K562 (cell line): ENCODE data around the gene VEGFA. TPM values are rescaled to one million over a fixed set of nuclear protein-coding genes. Genes with fewer than 3 reads are reported as not detected.

Experiments used
- ATAC-seq: fragments of 200-7000 bp; cut with Tn5 transposase; 3 replicates; pipeline ENCODE4 v1.9.1; 2020; ENCODE audit warnings: moderate library complexity
- BruUV-seq: library from RNA; stranded (reverse); fragments of 400-500 nt; replicated peaks from 2 replicates; lab custom pipeline; 2021; lab: Mats Ljungman, UMichigan
- CTCF ChIA-PET: fragments of 300-600 bp; formaldehyde crosslinking; extraction: SDS; loops from one replicate; lab custom pipeline; 2021; ENCODE audit warnings: low intra/inter-chr PET ratio; lab: Yijun Ruan, JAX
- POLR2A ChIA-PET: fragments of 300-600, 350-650 bp; sonication (Branson Sonifier 250); formaldehyde crosslinking; extraction: SDS; loops from one replicate; lab custom pipeline; 2021; ENCODE audit warnings: antibody characterized with exemption, inconsistent platforms; lab: Yijun Ruan, JAX
- DNase-seq, 4 experiments: peaks; one replicate each; pipeline versions ENCODE4 v3.0.0 to v3.0.0-alpha.2; 2011 to 2018; ENCODE audit warnings: low spot score in 3 of 4, mixed read lengths in 3 of 4; ENCODE audit errors: extremely low read depth in 1 of 4
- FAIRE-seq: peaks from 2 replicates; lab custom pipeline; 2011; peaks lifted over from hg19 to GRCh38; lab: Jason Lieb, UNC
- H2AFZ ChIP-seq: 2 replicates; pipeline ENCODE4 v1.6.0; 2011; ENCODE audit warnings: low read depth, low read length, control low read depth, inconsistent platforms
- H3K27ac ChIP-seq: fragments of 200-600 bp; 3 replicates; pipeline ENCODE4 v1.8.0; 2011; ENCODE audit warnings: low read depth, mild to moderate bottlenecking, control low read depth, inconsistent platforms, low read length, moderate library complexity, mixed read lengths; ENCODE audit errors: extremely low read depth
- H3K27me3 ChIP-seq, 2 experiments: fragments of 300-600 bp in 1 of 2; 2 replicates in 1 of 2; 3 replicates in 1 of 2; pipeline versions ENCODE4 v1.6.0 to v1.8.0; 2011; ENCODE audit warnings: inconsistent platforms in 2 of 2, low read length in 2 of 2, mild to moderate bottlenecking in 1 of 2, mixed read lengths in 1 of 2, moderate library complexity in 1 of 2; ENCODE audit not compliant: control insufficient read depth in 2 of 2, insufficient read depth in 2 of 2
- H3K36me3 ChIP-seq: fragments of 300-600 bp; 3 replicates; pipeline ENCODE4 v1.8.0; 2011; ENCODE audit warnings: mild to moderate bottlenecking, low read length, inconsistent platforms; ENCODE audit not compliant: control insufficient read depth, insufficient read depth
- H3K4me1 ChIP-seq, 2 experiments: fragments of 200-600 bp in 1 of 2; replicated peaks in 1 of 2; 2 replicates in 1 of 2; 3 replicates in 1 of 2; pipeline versions ENCODE4 v1.5.1 to v1.8.0; 2011; ENCODE audit warnings: inconsistent platforms in 2 of 2, low read length in 2 of 2, mild to moderate bottlenecking in 1 of 2, mixed read lengths in 1 of 2, moderate library complexity in 1 of 2; ENCODE audit not compliant: control insufficient read depth in 2 of 2, insufficient read depth in 2 of 2
- H3K4me2 ChIP-seq: 2 replicates; pipeline ENCODE4 v1.6.1; 2011; ENCODE audit warnings: low read length, control low read depth, inconsistent platforms, mixed read lengths; ENCODE audit not compliant: insufficient read depth
- H3K4me3 ChIP-seq: fragments of 200-600 bp; sonication (generic), shearing (Covaris generic); 2 replicates; pipeline ENCODE4 v1.5.1; 2016; ENCODE audit warnings: control low read depth, inconsistent platforms
- H3K79me2 ChIP-seq: fragments of 200-600 bp; 3 replicates; pipeline ENCODE4 v1.8.0; 2011; ENCODE audit warnings: low read length, inconsistent platforms; ENCODE audit not compliant: control insufficient read depth, insufficient read depth
- H3K9ac ChIP-seq, 2 experiments: 2 replicates each; pipeline versions ENCODE4 v1.6.0 to v1.6.1; 2011; ENCODE audit warnings: low read depth in 2 of 2, low read length in 2 of 2, control low read depth in 1 of 2, inconsistent platforms in 1 of 2, mild to moderate bottlenecking in 1 of 2, mixed read lengths in 1 of 2; ENCODE audit not compliant: insufficient read depth in 1 of 2
- H3K9me1 ChIP-seq: one replicate; pipeline ENCODE4 v1.6.0; 2011; ENCODE audit warnings: inconsistent platforms, mild to moderate bottlenecking, low read length, moderate library complexity; ENCODE audit not compliant: control insufficient read depth, insufficient read depth
- H3K9me3 ChIP-seq: replicated peaks from 2 replicates; pipeline ENCODE4 v1.5.1; 2011; ENCODE audit warnings: low read depth, low read length, inconsistent platforms; ENCODE audit not compliant: control insufficient read depth, insufficient read depth
- H4K20me1 ChIP-seq: replicated peaks from 2 replicates; pipeline ENCODE4 v1.6.1; 2011; ENCODE audit warnings: low read length, inconsistent platforms, mixed read lengths; ENCODE audit not compliant: control insufficient read depth, insufficient read depth
- BCOR ChIP-seq: fragments of 450-650 bp; IDR thresholded peaks from 2 replicates; pipeline ENCODE4 v1.6.1; 2016
- CHD4 ChIP-seq: fragments of 200-600 bp; sonication (generic); IDR thresholded peaks from 3 replicates; pipeline ENCODE4 v1.6.1; 2012; ENCODE audit warnings: low read depth, mild to moderate bottlenecking, mixed read lengths, low read length, inconsistent platforms; ENCODE audit not compliant: insufficient read depth, insufficient replicate concordance, poor library complexity, severe bottlenecking
- ELF1 ChIP-seq: fragments of 200-800 bp; sonication (Bioruptor generic); IDR thresholded peaks from 2 replicates; pipeline ENCODE4 v1.6.1; 2016; ENCODE audit warnings: missing genetic modification characterization, missing compliant biosample characterization
- HDAC1 ChIP-seq, 2 experiments: fragments of 450-650 bp; IDR thresholded peaks; 2 replicates each; pipeline ENCODE4 v1.6.1; 2016 to 2017; ENCODE audit warnings: inconsistent platforms in 1 of 2, mild to moderate bottlenecking in 1 of 2, moderate library complexity in 1 of 2
- HDAC2 ChIP-seq: fragments of 450-650 bp; IDR thresholded peaks from 2 replicates; pipeline ENCODE4 v1.6.1; 2016; ENCODE audit warnings: mild to moderate bottlenecking
- HNRNPLL ChIP-seq: fragments of 200-400 bp; formaldehyde crosslinking; IDR thresholded peaks from 2 replicates; pipeline ENCODE4 v1.6.1; 2017; ENCODE audit warnings: low read length, low read depth, mild to moderate bottlenecking; ENCODE audit not compliant: poor library complexity, severe bottlenecking
- HNRNPUL1 ChIP-seq: fragments of 200-400 bp; formaldehyde crosslinking; IDR thresholded peaks from 2 replicates; pipeline ENCODE4 v1.6.1; 2017; ENCODE audit warnings: low read length
- IRF2 ChIP-seq: sonication (generic); formaldehyde crosslinking; IDR thresholded peaks from 2 replicates; pipeline ENCODE4 v1.8.1; 2022; ENCODE audit warnings: mild to moderate bottlenecking, missing genetic modification reagents
- KLF6 ChIP-seq: fragments of 250-450 bp; sonication (Bioruptor Pico); IDR thresholded peaks from 2 replicates; pipeline ENCODE4 v1.4.0; 2020; ENCODE audit warnings: mild to moderate bottlenecking, moderate library complexity, borderline replicate concordance
- POLR2AphosphoS2 ChIP-seq: IDR thresholded peaks from 2 replicates; pipeline ENCODE4 v1.6.1; 2012; ENCODE audit warnings: low read length, improper control_type of control experiment
- SAFB ChIP-seq: fragments of 200-400 bp; formaldehyde crosslinking; IDR thresholded peaks from 2 replicates; pipeline ENCODE4 v1.6.1; 2017; ENCODE audit warnings: low read depth, low read length, borderline replicate concordance
- SMARCE1 ChIP-seq: fragments of 450-650 bp; IDR thresholded peaks from 2 replicates; pipeline ENCODE4 v1.7.1; 2016; ENCODE audit warnings: mild to moderate bottlenecking
- SMC3 ChIP-seq: conservative IDR thresholded peaks from 2 replicates; pipeline ENCODE4 v1.6.1; 2011; ENCODE audit warnings: low read depth, low read length, improper control_type of control experiment; ENCODE audit not compliant: insufficient read depth
- SNAPC5 ChIP-seq: fragments of 250-450 bp; sonication (Bioruptor Pico); IDR thresholded peaks from 2 replicates; pipeline ENCODE4 v1.8.0; 2021; ENCODE audit warnings: moderate library complexity, mild to moderate bottlenecking, inconsistent platforms
- TAF9B ChIP-seq: fragments of 450-650 bp; IDR thresholded peaks from 2 replicates; pipeline ENCODE4 v1.6.1; 2018; ENCODE audit warnings: mild to moderate bottlenecking; ENCODE audit not compliant: partially characterized antibody
- ZBED1 ChIP-seq: IDR thresholded peaks from 2 replicates; pipeline ENCODE4 v1.6.1; 2014
- ZFX ChIP-seq: sonication (generic); formaldehyde crosslinking; IDR thresholded peaks from 2 replicates; pipeline ENCODE4 v1.8.0; 2022; ENCODE audit warnings: mild to moderate bottlenecking, missing genetic modification reagents, moderate library complexity
- ZNF408 ChIP-seq: fragments of 250-450 bp; sonication (Bioruptor Pico); IDR thresholded peaks from 2 replicates; pipeline ENCODE4 v1.4.0; 2020; ENCODE audit warnings: low read depth, mild to moderate bottlenecking, moderate library complexity
- ZNF696 ChIP-seq: fragments of 250-450 bp; sonication (Bioruptor Pico); conservative IDR thresholded peaks from 2 replicates; pipeline ENCODE4 v1.4.0; 2020; ENCODE audit warnings: mild to moderate bottlenecking, moderate library complexity
- WGBS: fragments of 100-300 bp; shearing (Covaris generic); methylation state at CpG from one replicate; pipeline ENCODE4 v1.1.6; 2016; ENCODE audit warnings: low coverage, mixed read lengths; ENCODE audit not compliant: insufficient coverage; ENCODE audit errors: missing lambda C conversion rate; 5-methylcytosine and 5-hydroxymethylcytosine counted together
- in situ Hi-C: fragments of 300-500 bp; cut with MboI; formaldehyde crosslinking; loops from 4 replicates; pipeline ENCODE4 v1.15.0; 2018; ENCODE audit warnings: inconsistent platforms, mixed read lengths
- intact Hi-C: fragments of 100-400 bp; cut with micrococcal nuclease; formaldehyde crosslinking; loops from 2 replicates; pipeline ENCODE4 v1.14.2; 2022
- polyA plus RNA-seq, 8 experiments: library from polyadenylated mRNA; depleted of rRNA in 4 of 8; stranded (reverse) in 5 of 8; unstranded in 3 of 8; fragments of >200 nt; fragmentation: Nextera tagmentation in 2 of 8; fragmentation: Illumina TruSeq in 1 of 8; extraction: Ambion mirVana in 2 of 8; extraction: Trizol in 1 of 8; gene quantifications; 2 replicates each; pipeline versions ENCODE4 v1.2.1 to v1.2.3, GENCODE V29; 2011 to 2014; ENCODE audit warnings: inconsistent platforms in 1 of 8, missing spikeins in 1 of 8
- total RNA-seq, 7 experiments: library from RNA; depleted of rRNA in 6 of 7; stranded (reverse); fragments of >200 nt in 6 of 7; fragmentation: Illumina TruSeq in 2 of 7; extraction: Trizol in 2 of 7; gene quantifications; 2 replicates each; pipeline versions ENCODE4 v1.2.1 to v1.2.3, GENCODE V29; 2011 to 2021; ENCODE audit warnings: low replicate concordance in 1 of 7
- TF ChIP-seq, protein P1 (sequence below): fragments of 450-650 bp; IDR thresholded peaks from 2 replicates; pipeline ENCODE4 v1.6.1; 2018; ENCODE audit warnings: mild to moderate bottlenecking, low read depth; ENCODE audit not compliant: partially characterized antibody
- TF ChIP-seq, protein P2 (sequence below), 2 experiments: fragments of 450-650 bp in 1 of 2; sonication (generic) in 1 of 2; formaldehyde crosslinking in 1 of 2; IDR thresholded peaks in 1 of 2; conservative IDR thresholded peaks in 1 of 2; 2 replicates each; pipeline versions ENCODE4 v1.6.1 to v1.8.1; 2016 to 2023; ENCODE audit warnings: mild to moderate bottlenecking in 2 of 2, moderate library complexity in 2 of 2, inconsistent platforms in 1 of 2, missing genetic modification reagents in 1 of 2

The VEGFA gene
- total and polyA plus RNA-seq, 9 of the 15 experiments (the other 6 are each of a cell fraction or from before 2014, with no cell fraction given) = 14.0 to 271 (median 124) TPM

GRCh38 chr6:43738877-43739641, 31.0 kb upstream of the VEGFA start:
- 46% methylated on average over 11 of the region's 11 CpGs for WGBS
- peaks cover 3% of the 10 kb centered on the region for H3K9me1 ChIP-seq
- BruUV-seq = no TSS peak
- H3K4me3 ChIP-seq = no peak overlapping the region
- H3K27ac ChIP-seq = no peak overlapping the region
- H3K9ac ChIP-seq = no peak overlapping the region; a peak in 1 of 4 replicates
- intact Hi-C loops = no loop called here
- ATAC-seq (no peak; the same call in 2 of the 3 replicates), FAIRE-seq (no peak), DNase-seq (peak in 1 of 4 experiments; percentile 43)
- H3K36me3 ChIP-seq = no peaks in the 10 kb centered on the region
- no peaks in the 10 kb centered on the region; a peak in 1 of 5 replicates for H3K27me3 ChIP-seq
- in situ Hi-C loops = no loop called here
- peaks cover 28 to 32% of the 10 kb centered on the region in 2 experiments for H3K4me1 ChIP-seq
- H3K9me3 ChIP-seq = no peaks in the 10 kb centered on the region
- POLR2A ChIA-PET = interaction anchor here (0.6 to 1.1 kb wide), 3 partner anchors 10 to 338 kb away, joined by 3 to 5 read pairs (median 3); partner anchors contain the start of gene GTPBP2
- H3K79me2 ChIP-seq = no peaks in the 10 kb centered on the region
- peak overlapping the region; percentile 26 for H3K4me2 ChIP-seq
- no peaks in the 10 kb centered on the region for H4K20me1 ChIP-seq
- CTCF ChIA-PET = no interaction called here
- 0 out of 2 replicates have a peak overlapping the region, but pooled peaks have one; percentile 19 for H2AFZ ChIP-seq
- TF ChIP-seq ZNF408 (CRISPR knock-in tag) = no peak
- TF ChIP-seq POLR2AphosphoS2 = no peak
- TF ChIP-seq, protein P1, sequence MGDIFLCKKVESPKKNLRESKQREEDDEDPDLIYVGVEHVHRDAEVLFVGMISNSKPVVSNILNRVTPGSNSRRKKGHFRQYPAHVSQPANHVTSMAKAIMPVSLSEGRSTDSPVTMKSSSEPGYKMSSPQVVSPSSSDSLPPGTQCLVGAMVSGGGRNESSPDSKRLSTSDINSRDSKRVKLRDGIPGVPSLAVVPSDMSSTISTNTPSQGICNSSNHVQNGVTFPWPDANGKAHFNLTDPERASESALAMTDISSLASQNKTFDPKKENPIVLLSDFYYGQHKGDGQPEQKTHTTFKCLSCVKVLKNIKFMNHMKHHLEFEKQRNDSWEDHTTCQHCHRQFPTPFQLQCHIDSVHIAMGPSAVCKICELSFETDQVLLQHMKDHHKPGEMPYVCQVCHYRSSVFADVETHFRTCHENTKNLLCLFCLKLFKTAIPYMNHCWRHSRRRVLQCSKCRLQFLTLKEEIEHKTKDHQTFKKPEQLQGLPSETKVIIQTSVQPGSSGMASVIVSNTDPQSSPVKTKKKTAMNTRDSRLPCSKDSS = no peak
- TF ChIP-seq SMARCE1 = no peak
- no peak for TF ChIP-seq HNRNPUL1
- TF ChIP-seq SMC3 = no peak
- TF ChIP-seq, protein P2, sequence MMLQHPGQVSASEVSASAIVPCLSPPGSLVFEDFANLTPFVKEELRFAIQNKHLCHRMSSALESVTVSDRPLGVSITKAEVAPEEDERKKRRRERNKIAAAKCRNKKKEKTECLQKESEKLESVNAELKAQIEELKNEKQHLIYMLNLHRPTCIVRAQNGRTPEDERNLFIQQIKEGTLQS (IDR thresholded peaks at IDR 0.05) = no peak
- TF ChIP-seq, protein P2 (CRISPR knock-in tag; conservative IDR thresholded peaks at IDR 0.05) = no peak
- TF ChIP-seq KLF6 (CRISPR knock-in tag) = no peak
- TF ChIP-seq HDAC2 = peak; percentile 97
- TF ChIP-seq ZNF696 (CRISPR knock-in tag) = no peak
- TF ChIP-seq HNRNPLL = no peak
- TF ChIP-seq HDAC1 (IDR thresholded peaks at IDR 0.05) = peak; percentile 4 to 74; a peak in 1 of 4 replicates
- TF ChIP-seq ZFX = no peak
- no peak for TF ChIP-seq ELF1 (tag)
- peak; percentile 96 for TF ChIP-seq CHD4
- no peak for TF ChIP-seq ZBED1
- no peak for TF ChIP-seq TAF9B
- TF ChIP-seq IRF2 = no peak
- no peak for TF ChIP-seq SAFB
- no peak for TF ChIP-seq SNAPC5 (CRISPR knock-in tag)
- TF ChIP-seq BCOR = peak; percentile 100
